Heart left ventricle (tissue), 16 donors: ENCODE results near the gene BICRA. TPM values are rescaled to one million over a fixed set of nuclear protein-coding genes. Genes with fewer than 3 reads are reported as not detected.
A peak's percentile ranks its signal among the peaks of the same experiment; 100 is the strongest.

Experiments
- ATAC-seq, 4 donors: fragments of 200-7000 bp; cut with Tn5 transposase; one replicate each; pipeline ENCODE4 v1.9.1; 2020 to 2022; ENCODE audit warnings: moderate library complexity in 4 of 4, mild to moderate bottlenecking in 3 of 4, moderate number of reproducible peaks in 1 of 4
- DNase-seq, 5 donors: peaks; one replicate each; pipeline ENCODE4 v3.0.0-alpha.2; 2020
- H3K27ac ChIP-seq, 12 donors: fragments of 200-600 bp; sonication (generic) in 4 of 12; one replicate each; pipeline versions ENCODE4 v1.5.0 to v1.8.0; 2016 to 2022; ENCODE audit warnings: mild to moderate bottlenecking in 2 of 12
- H3K27me3 ChIP-seq, 9 donors: fragments of 200-600 bp; sonication (generic) in 2 of 9; one replicate each; pipeline versions ENCODE4 v1.5.1 to v1.8.0; 2016 to 2022; ENCODE audit warnings: mild to moderate bottlenecking in 3 of 9
- H3K36me3 ChIP-seq, 9 donors: fragments of 200-600 bp; sonication (generic) in 2 of 9; one replicate each; pipeline versions ENCODE4 v1.5.0 to v1.8.0; 2018 to 2022; ENCODE audit warnings: mild to moderate bottlenecking in 2 of 9
- H3K4me1 ChIP-seq, 12 donors: fragments of 200-600 bp; sonication (generic) in 4 of 12; one replicate each; pipeline versions ENCODE4 v1.5.0 to v1.8.0; 2016 to 2022; ENCODE audit warnings: mild to moderate bottlenecking in 3 of 12
- H3K4me3 ChIP-seq, 12 donors: fragments of 200-600 bp; sonication (generic) in 4 of 12; one replicate each; pipeline versions ENCODE4 v1.5.0 to v1.8.0; 2017 to 2022; ENCODE audit warnings: mild to moderate bottlenecking in 9 of 12, moderate library complexity in 4 of 12
- H3K9me3 ChIP-seq, 12 donors: fragments of 200-600 bp; sonication (generic) in 4 of 12; one replicate each; pipeline versions ENCODE4 v1.5.0 to v1.8.0; 2016 to 2022; ENCODE audit warnings: mild to moderate bottlenecking in 1 of 12
- POLR2A ChIP-seq, 2 donors: fragments of 450-650 bp; IDR thresholded peaks; one replicate each; pipeline ENCODE4 v1.6.1; 2017; ENCODE audit warnings: antibody characterized with exemption in 2 of 2, mild to moderate bottlenecking in 2 of 2, moderate library complexity in 2 of 2
- WGBS, 4 donors: extraction: QIAGEN DNeasy Blood & Tissue Kit in 2 of 4; methylation state at CpG; one replicate each; pipeline versions ENCODE4 v1.1.5 to v1.1.7; 2013 to 2018; 5-methylcytosine and 5-hydroxymethylcytosine counted together
- intact Hi-C, 10 donors: fragments of 100-400 bp; cut with DNase I; formaldehyde crosslinking; loops; one replicate each; pipeline versions ENCODE4 v1.11.1 to v1.14.2; 2022
- polyA plus RNA-seq, 2 donors: library from polyadenylated mRNA; stranded (reverse); fragments of 200-250 nt; gene quantifications; one replicate each; pipeline ENCODE4 v1.2.3, GENCODE V29; 2013
- total RNA-seq, 9 donors: library from RNA; depleted of rRNA in 2 of 9; stranded (reverse); fragments of >200 nt in 2 of 9; fragmentation: NEBNext Ultra II Directional in 3 of 9; extraction: Animal tissue kit (Norgen Biotek cat#: 25700) in 3 of 9; gene quantifications; one replicate each; pipeline versions ENCODE4 v1.1.0 to v1.2.4, GENCODE V29; 2016 to 2023
- TF ChIP-seq, protein P1 (sequence below), 12 donors: fragments of 200-600 bp; sonication (generic) in 4 of 12; IDR thresholded peaks; one replicate each; pipeline versions ENCODE4 v1.5.0 to v1.8.0; 2018 to 2022; ENCODE audit warnings: antibody characterized with exemption in 12 of 12, mild to moderate bottlenecking in 5 of 12
- donor health status: ischemic (EF 13 %, LVEDD 7.1; RV severe dilation, severe dysfunction).
- donor health status: healthy with polysubstance abuse.
- donor health status: DM: no; HTN: yes; CAD: no.
- donor health status: DM: no; HTN: no; CAD: no.
- donor health status: ischemic (EF 25% LVEDD 6.9; RV normal size, moderate dysfunction).
- donor health status: ischemic (EF 25% LVEDD 5.7; RV mildly dilated, moderate dysfunction).
- donor health status: healthy.
- donor health status: DM: yes; HTN: yes; CAD: no.
- donor health status: ischemic (EF 35%, LVEDD 5.7; RV mildly dilated, moderate dysfunction).
- donor health status: nonischemic (EF 11% LVEDD 7.7; RV severe dilation, severe dysfunction).
- donor health status: DM: yes; HTN: yes; CAD: no.
- donor health status: PGD.
- donor health status: ischemic (EF 29% LVEDD 5.4; RV normal size, mild dysfunction).
- donor health status: nonischemic (EF 23%, LVEDD 6.1; RV moderate dilation, normal function).

The BICRA gene
- total and polyA plus RNA-seq, 11 donors = 5.3 to 14.5 (median 8.5) TPM

GRCh38 chr19:47608074-47608918, 638 bp upstream of the BICRA start:
- Histone ChIP-seq H3K4me1 (peaks cover 2 to 48% (median 30%) of the 10 kb centered on the region in 12 donors), H3K36me3 (peaks cover 0 to 4% (median 0%) of the 10 kb centered on the region in 9 donors), H3K9me3 (no peaks in the 10 kb centered on the region), H3K4me3 (peak overlapping the region; percentile 86 to 100 (median 98)), H3K27me3 (no peaks in the 10 kb centered on the region), H3K27ac (peak overlapping the region; percentile 96 to 100 (median 99))
- WGBS, 4 donors = 0 to 1% (median 1%) methylated on average over 24 to 94 of the region's 94 CpGs
- TF ChIP-seq, protein P1, sequence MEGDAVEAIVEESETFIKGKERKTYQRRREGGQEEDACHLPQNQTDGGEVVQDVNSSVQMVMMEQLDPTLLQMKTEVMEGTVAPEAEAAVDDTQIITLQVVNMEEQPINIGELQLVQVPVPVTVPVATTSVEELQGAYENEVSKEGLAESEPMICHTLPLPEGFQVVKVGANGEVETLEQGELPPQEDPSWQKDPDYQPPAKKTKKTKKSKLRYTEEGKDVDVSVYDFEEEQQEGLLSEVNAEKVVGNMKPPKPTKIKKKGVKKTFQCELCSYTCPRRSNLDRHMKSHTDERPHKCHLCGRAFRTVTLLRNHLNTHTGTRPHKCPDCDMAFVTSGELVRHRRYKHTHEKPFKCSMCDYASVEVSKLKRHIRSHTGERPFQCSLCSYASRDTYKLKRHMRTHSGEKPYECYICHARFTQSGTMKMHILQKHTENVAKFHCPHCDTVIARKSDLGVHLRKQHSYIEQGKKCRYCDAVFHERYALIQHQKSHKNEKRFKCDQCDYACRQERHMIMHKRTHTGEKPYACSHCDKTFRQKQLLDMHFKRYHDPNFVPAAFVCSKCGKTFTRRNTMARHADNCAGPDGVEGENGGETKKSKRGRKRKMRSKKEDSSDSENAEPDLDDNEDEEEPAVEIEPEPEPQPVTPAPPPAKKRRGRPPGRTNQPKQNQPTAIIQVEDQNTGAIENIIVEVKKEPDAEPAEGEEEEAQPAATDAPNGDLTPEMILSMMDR (IDR thresholded peaks at IDR 0.05) = peak in 7 of 12 donors; percentile 16 to 43 (median 30)
- TF ChIP-seq POLR2A (IDR thresholded peaks at IDR 0.05) = peak in 1 of 2 donors; percentile 88
- ATAC-seq = peak; percentile 92 to 95 (median 94)
- peak; percentile 95 to 97 (median 96) for DNase-seq
- intact Hi-C loops = loop anchor here in 8 of 10 donors (1.0 to 10.0 kb wide), 9 partner anchors 8 to 333 kb away; partner anchors contain the start of genes NAPA (in 4 of the 8) and INAFM1 (in 1 of the 8)

- no peaks in the 10 kb centered on the region for H3K9me3 ChIP-seq
- TF ChIP-seq, protein P1 (IDR thresholded peaks at IDR 0.05) = no peak
- no peak for TF ChIP-seq POLR2A (IDR thresholded peaks at IDR 0.05)
- intact Hi-C loops = loop anchor here in 9 of 10 donors (2.0 to 10.0 kb wide), 12 partner anchors 52 to 335 kb away; partner anchors contain the start of genes NAPA (in 4 of the 9) and INAFM1 (in 1 of the 9)
- H3K36me3 ChIP-seq = peaks cover 0 to 9% (median 0%) of the 10 kb centered on the region in 9 donors
- DNase-seq (peak; percentile 46 to 78 (median 50)), ATAC-seq (peak in 3 of 4 donors; percentile 16 to 26 (median 20))
- peak overlapping the region; percentile 83 to 100 (median 98) for H3K4me3 ChIP-seq
- H3K27ac ChIP-seq = peak overlapping the region; percentile 84 to 100 (median 99)
- H3K27me3 ChIP-seq = no peaks in the 10 kb centered on the region
- WGBS, 4 donors = 0 to 1% (median 1%) methylated on average over 14 to 50 of the region's 50 CpGs
- H3K4me1 ChIP-seq = peaks cover 2 to 54% (median 34%) of the 10 kb centered on the region in 12 donors
Measured at GRCh38 chr19:47609906-47610894, 1.3 kb downstream of the BICRA start.

GRCh38 chr19:47610902-47611301, 2.0 kb downstream of the BICRA start:
- peaks cover 2 to 58% (median 35%) of the 10 kb centered on the region in 12 donors for H3K4me1 ChIP-seq
- DNase-seq (peak in 1 of 5 donors; percentile 43), ATAC-seq (no peak)
- no peaks in the 10 kb centered on the region for H3K9me3 ChIP-seq
- intact Hi-C loops = loop anchor here in 6 of 10 donors (5.0 to 10.0 kb wide), 4 partner anchors 51 to 86 kb away; no protein-coding TSS in a partner anchor
- H3K27me3 ChIP-seq = no peaks in the 10 kb centered on the region
- 23 to 50% (median 34%) methylated on average over 7 of the region's 7 CpGs for WGBS, 4 donors
- H3K36me3 ChIP-seq = peaks cover 0 to 10% (median 0%) of the 10 kb centered on the region in 9 donors
- no peak for TF ChIP-seq POLR2A (IDR thresholded peaks at IDR 0.05)
- TF ChIP-seq, protein P1 (IDR thresholded peaks at IDR 0.05) = no peak
- peak overlapping the region in 10 of 12 donors; percentile 86 to 100 (median 100) for H3K4me3 ChIP-seq
- H3K27ac ChIP-seq = peak overlapping the region in 9 of 12 donors; percentile 88 to 100 (median 99)
